CD4-positive, alpha-beta T cell treated with Interleukin-15 for 4 hours (primary cell): ENCODE measurements around the gene TMA16.

Source experiments
- DNase-seq: peaks from one replicate; pipeline ENCODE4 v3.0.0-alpha.2; 2020; ENCODE audit warnings: low spot score

The TMA16 gene

DNA sequence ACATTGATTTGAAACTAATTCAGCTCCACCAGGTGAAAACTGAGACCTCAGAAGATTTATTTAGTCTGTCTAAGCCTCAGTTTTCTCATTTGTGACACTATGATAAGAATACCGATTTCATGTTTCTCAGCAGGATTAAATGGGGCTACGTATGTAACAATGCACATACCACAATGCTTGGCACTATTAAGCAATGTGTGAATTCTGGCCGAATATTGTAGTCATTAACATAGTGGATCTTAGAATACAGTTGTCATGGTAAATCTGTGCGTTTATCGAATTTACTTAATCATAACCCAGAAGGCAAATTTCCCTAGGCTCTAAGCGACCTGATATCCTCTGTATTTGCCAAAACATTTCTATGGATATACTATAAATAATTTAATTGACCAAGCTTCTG, 69.1 kb downstream of the TMA16 start:
- DNase-seq = no peak

DNA sequence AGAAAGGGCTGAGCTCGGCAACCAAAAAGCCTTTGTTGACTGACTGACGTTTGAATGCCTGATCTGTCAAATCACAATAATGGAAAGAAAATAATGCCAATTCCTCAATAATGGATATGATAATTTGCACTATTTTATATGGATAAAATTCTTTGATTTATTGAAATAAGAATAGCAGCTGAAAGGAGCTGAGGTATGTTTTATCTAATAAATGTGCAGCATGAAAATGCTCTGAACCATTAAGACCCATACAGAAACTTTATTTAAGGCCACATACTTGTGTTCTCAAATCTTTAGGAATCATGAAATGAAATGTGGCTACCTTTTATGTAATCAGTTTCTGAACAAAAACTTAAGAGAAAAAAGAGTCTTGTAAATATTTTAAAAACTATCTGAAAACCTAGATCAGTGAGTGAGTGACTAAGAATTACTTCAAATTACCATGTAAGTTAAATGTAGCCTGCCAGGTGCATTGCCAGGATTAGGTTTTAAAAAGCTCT, 69.8 kb downstream of the TMA16 start:
- no peak for DNase-seq

DNA sequence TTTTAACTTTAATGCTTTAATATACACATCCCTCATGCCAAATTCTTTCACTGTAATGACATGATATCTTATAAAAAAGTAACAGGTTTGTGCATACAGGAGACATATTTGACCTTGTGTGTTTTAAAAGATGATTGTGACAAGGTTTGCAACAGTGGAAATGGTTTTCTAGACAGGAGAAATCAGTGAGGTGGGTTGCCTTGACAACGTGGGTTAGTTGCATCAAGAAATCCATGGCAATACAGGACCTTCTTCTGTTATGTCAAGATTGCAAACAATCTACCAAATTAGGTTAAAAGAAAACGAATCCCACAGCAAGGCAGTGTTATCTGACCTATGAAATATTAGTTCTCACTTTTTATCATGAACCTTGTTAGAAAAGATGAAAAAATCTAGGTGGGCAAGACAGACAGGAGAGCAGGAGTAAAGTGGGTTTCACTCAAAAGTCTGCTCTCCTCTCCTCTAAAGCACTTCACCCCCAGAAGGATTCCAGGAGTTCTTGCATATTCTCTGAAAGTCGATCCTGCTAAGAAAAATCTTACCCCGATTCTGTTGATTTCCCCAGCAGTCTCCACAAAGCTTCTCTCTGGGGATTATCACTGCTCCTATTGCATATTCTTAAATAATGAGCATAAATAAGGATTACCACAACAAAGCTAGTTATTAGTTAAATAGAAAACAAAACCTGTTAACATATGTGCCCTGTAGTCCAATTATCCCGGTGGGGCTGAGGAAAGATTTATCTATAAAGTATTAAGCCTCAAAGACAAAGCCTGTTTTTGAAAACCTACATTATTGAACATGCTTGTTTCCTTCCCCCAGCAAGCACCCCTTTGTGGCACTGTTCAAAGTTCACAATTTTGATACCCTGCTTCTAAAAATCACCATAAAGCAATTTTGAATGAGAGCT, 71.0 kb downstream of the TMA16 start:
- no peak for DNase-seq

DNA sequence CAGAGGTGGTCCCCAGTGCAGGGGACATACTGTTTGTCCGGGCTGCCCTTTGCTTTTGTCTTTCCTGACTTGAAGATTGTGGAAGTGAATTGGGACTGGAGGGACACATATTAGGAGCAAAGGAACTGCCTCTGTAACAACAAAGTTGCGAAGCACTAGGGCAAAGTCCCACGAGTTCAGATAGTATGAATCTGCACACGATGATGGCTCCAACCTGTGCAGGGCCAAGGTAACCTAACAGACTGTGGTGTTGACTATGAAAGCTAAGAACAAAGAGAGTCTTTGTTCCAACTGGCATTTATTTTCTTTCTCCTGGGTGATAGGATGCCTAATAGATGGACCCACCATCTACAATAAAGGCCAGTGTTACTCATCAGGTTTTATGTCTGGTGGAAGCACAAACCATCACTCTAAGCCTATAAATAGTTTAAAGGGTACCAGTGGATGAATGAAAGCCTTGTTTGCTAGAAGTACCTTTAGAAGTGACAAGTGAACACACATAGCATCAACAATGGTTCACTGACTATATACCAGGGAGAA, 71.8 kb downstream of the TMA16 start:
- DNase-seq = no peak

- DNase-seq = no peak
Measured at GRCh38 chr4:163568843-163569242, 74.4 kb downstream of the TMA16 start.
